ENCODE data around the gene PRKAR1A.

The PRKAR1A gene

GRCh38 chr17:68533887-68534694 is 21.9 kb downstream of the PRKAR1A start:
- no peak overlapping the region for H3K4me3 ChIP-seq (ENCODE audit: low read depth, low read length)
- no peaks in the 10 kb centered on the region for H3K27me3 ChIP-seq (replicated peaks)
- in situ Hi-C loops (cut with HindIII; ENCODE audit: low pct_ligation_motif_present, low sequenced_read_pairs): no loop called here
- no peak for DNase-seq
- peak; percentile 22 for TF ChIP-seq CTCF (IDR thresholded peaks at IDR 0.05; ENCODE audit: low read depth, low read length, missing control alignments)
- no peak overlapping the region for H3K27ac ChIP-seq
- peaks cover 58% of the 10 kb centered on the region for H3K36me3 ChIP-seq (replicated peaks)

- no peak overlapping the region for H3K27ac ChIP-seq
- no peak overlapping the region for H3K4me3 ChIP-seq (ENCODE audit: low read depth, low read length)
- no peak for TF ChIP-seq CTCF (IDR thresholded peaks at IDR 0.05; ENCODE audit: low read depth, low read length, missing control alignments)
- H3K27me3 ChIP-seq (replicated peaks): no peaks in the 10 kb centered on the region
- no peak for DNase-seq
- in situ Hi-C loops (cut with HindIII; ENCODE audit: low pct_ligation_motif_present, low sequenced_read_pairs): no loop called here
- H3K36me3 ChIP-seq (replicated peaks): peaks cover 52% of the 10 kb centered on the region
Observed at GRCh38 chr17:68534695-68535088, 22.5 kb downstream of the PRKAR1A start.

- H3K36me3 ChIP-seq (replicated peaks): peaks cover 45% of the 10 kb centered on the region
- no peak overlapping the region for H3K4me3 ChIP-seq (ENCODE audit: low read depth, low read length)
- no peaks in the 10 kb centered on the region for H3K27me3 ChIP-seq (replicated peaks)
- no peak for DNase-seq
- TF ChIP-seq CTCF (IDR thresholded peaks at IDR 0.05; ENCODE audit: low read depth, low read length, missing control alignments): no peak
- H3K27ac ChIP-seq: no peak overlapping the region
- in situ Hi-C loops (cut with HindIII; ENCODE audit: low pct_ligation_motif_present, low sequenced_read_pairs): no loop called here
Observed at GRCh38 chr17:68535922-68536321, 23.7 kb downstream of the PRKAR1A start.

GRCh38 chr17:68539548-68540467 is 27.6 kb downstream of the PRKAR1A start:
- DNase-seq: no peak
- in situ Hi-C loops (cut with HindIII; ENCODE audit: low pct_ligation_motif_present, low sequenced_read_pairs): no loop called here
- H3K27ac ChIP-seq: no peak overlapping the region
- peak; percentile 25 for TF ChIP-seq CTCF (IDR thresholded peaks at IDR 0.05; ENCODE audit: low read depth, low read length, missing control alignments)
- H3K36me3 ChIP-seq (replicated peaks): peaks cover 27% of the 10 kb centered on the region
- no peak overlapping the region for H3K4me3 ChIP-seq (ENCODE audit: low read depth, low read length)
- H3K27me3 ChIP-seq (replicated peaks): no peaks in the 10 kb centered on the region

GRCh38 chr17:68540981-68541380 is 28.8 kb downstream of the PRKAR1A start:
- no peak for TF ChIP-seq CTCF (IDR thresholded peaks at IDR 0.05; ENCODE audit: low read depth, low read length, missing control alignments)
- DNase-seq: no peak
- no peaks in the 10 kb centered on the region for H3K27me3 ChIP-seq (replicated peaks)
- peaks cover 18% of the 10 kb centered on the region for H3K36me3 ChIP-seq (replicated peaks)
- in situ Hi-C loops (cut with HindIII; ENCODE audit: low pct_ligation_motif_present, low sequenced_read_pairs): no loop called here
- H3K27ac ChIP-seq: no peak overlapping the region
- no peak overlapping the region for H3K4me3 ChIP-seq (ENCODE audit: low read depth, low read length)
